HG03342 (cell line): ENCODE results near the gene C2CD4A.

Experiments
- ATAC-seq: cut with Tn5 transposase; IDR thresholded peaks from one replicate; pipeline ENCODE4 v1.9.1; 2021; ENCODE audit warnings: mild to moderate bottlenecking, moderate library complexity; ENCODE audit not compliant: unreplicated experiment

C2CD4A gene

GRCh38 chr15:62099094-62099601 lies 32.4 kb downstream of the C2CD4A start:
- no peak for ATAC-seq

- ATAC-seq: no peak
These were observed 36.7 kb downstream of the C2CD4A start for GRCh38 chr15:62103431-62103830.

GRCh38 chr15:62104401-62104800 lies 37.6 kb downstream of the C2CD4A start:
- ATAC-seq: no peak

- ATAC-seq: no peak
These were observed 38.1 kb downstream of the C2CD4A start for GRCh38 chr15:62104846-62105245.

GRCh38 chr15:62105266-62105665 lies 38.5 kb downstream of the C2CD4A start:
- ATAC-seq: no peak

GRCh38 chr15:62106096-62106495 lies 39.3 kb downstream of the C2CD4A start:
- ATAC-seq: no peak

- ATAC-seq: no peak
These were observed 40.9 kb downstream of the C2CD4A start for GRCh38 chr15:62107571-62108121.

GRCh38 chr15:62108411-62108810 lies 41.6 kb downstream of the C2CD4A start:
- no peak for ATAC-seq

GRCh38 chr15:62109437-62109836 lies 42.7 kb downstream of the C2CD4A start:
- ATAC-seq: no peak

- ATAC-seq: no peak
These were observed 43.4 kb downstream of the C2CD4A start for GRCh38 chr15:62109982-62110851.

GRCh38 chr15:62112081-62112480 lies 45.3 kb downstream of the C2CD4A start:
- ATAC-seq: no peak

- no peak for ATAC-seq
These were observed 46.1 kb downstream of the C2CD4A start for GRCh38 chr15:62112616-62113593.

GRCh38 chr15:62115847-62116246 lies 49.1 kb downstream of the C2CD4A start:
- ATAC-seq: no peak

- ATAC-seq: no peak
These were observed 51.9 kb downstream of the C2CD4A start for GRCh38 chr15:62118520-62119226.

- ATAC-seq: no peak
These were observed 52.6 kb downstream of the C2CD4A start for GRCh38 chr15:62119227-62119864.

GRCh38 chr15:62119874-62120273 lies 53.1 kb downstream of the C2CD4A start:
- ATAC-seq: no peak
